HFFc6 (cell line): Measurements from ENCODE around the gene P3H4. TPM values are rescaled to one million over a fixed set of nuclear protein-coding genes. Genes with fewer than 3 reads are reported as not detected.
A peak's percentile ranks its signal among the peaks of the same experiment; 100 is the strongest.
"Not testable (repeated sequence)": the region's sequence is repeated elsewhere in the genome, so short reads cannot be mapped to it uniquely, and the experiment has no call there.

Experiments
- DNase-seq: peaks from one replicate; pipeline ENCODE4 v3.0.0-alpha.2; 2018
- H3K27ac Mint-ChIP-seq: 2 replicates; pipeline ENCODE4 v1.8.0; 2020; ENCODE audit warnings: mild to moderate bottlenecking, mixed read lengths
- H3K27me3 Mint-ChIP-seq: 2 replicates; pipeline ENCODE4 v1.8.0; 2021; ENCODE audit warnings: mild to moderate bottlenecking, moderate library complexity, mixed read lengths; ENCODE audit not compliant: insufficient read depth
- H3K36me3 Mint-ChIP-seq: 2 replicates; pipeline ENCODE4 v1.8.0; 2021; ENCODE audit warnings: low read depth, mixed read lengths
- H3K4me1 Mint-ChIP-seq: 2 replicates; pipeline ENCODE4 v1.8.0; 2020; ENCODE audit warnings: low read depth, mixed read lengths
- H3K4me3 Mint-ChIP-seq: 2 replicates; pipeline ENCODE4 v1.8.0; 2020; ENCODE audit warnings: mild to moderate bottlenecking, moderate library complexity, mixed read lengths
- H3K9me3 Mint-ChIP-seq: 2 replicates; pipeline ENCODE4 v1.8.0; 2020; ENCODE audit warnings: mild to moderate bottlenecking, mixed read lengths
- total RNA-seq, 6 experiments: library from RNA; stranded (reverse); fragmentation: NEBNext Ultra II Directional; extraction: Animal tissue kit (Norgen Biotek cat#: 25700); gene quantifications; 2 replicates in 1 of 6; 3 replicates in 5 of 6; pipeline ENCODE4 v1.2.3, GENCODE V29; 2021
- TF ChIP-seq, protein P1 (sequence below): fragments of 200-600 bp; sonication (generic); IDR thresholded peaks from 2 replicates; pipeline ENCODE4 v1.5.0; 2021; ENCODE audit warnings: antibody characterized with exemption, mild to moderate bottlenecking

Gene P3H4
- total RNA-seq, 6 experiments from 2014 or later, result 48.8 to 75.5 (median 50.3) TPM

- TF ChIP-seq, protein P1, sequence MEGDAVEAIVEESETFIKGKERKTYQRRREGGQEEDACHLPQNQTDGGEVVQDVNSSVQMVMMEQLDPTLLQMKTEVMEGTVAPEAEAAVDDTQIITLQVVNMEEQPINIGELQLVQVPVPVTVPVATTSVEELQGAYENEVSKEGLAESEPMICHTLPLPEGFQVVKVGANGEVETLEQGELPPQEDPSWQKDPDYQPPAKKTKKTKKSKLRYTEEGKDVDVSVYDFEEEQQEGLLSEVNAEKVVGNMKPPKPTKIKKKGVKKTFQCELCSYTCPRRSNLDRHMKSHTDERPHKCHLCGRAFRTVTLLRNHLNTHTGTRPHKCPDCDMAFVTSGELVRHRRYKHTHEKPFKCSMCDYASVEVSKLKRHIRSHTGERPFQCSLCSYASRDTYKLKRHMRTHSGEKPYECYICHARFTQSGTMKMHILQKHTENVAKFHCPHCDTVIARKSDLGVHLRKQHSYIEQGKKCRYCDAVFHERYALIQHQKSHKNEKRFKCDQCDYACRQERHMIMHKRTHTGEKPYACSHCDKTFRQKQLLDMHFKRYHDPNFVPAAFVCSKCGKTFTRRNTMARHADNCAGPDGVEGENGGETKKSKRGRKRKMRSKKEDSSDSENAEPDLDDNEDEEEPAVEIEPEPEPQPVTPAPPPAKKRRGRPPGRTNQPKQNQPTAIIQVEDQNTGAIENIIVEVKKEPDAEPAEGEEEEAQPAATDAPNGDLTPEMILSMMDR, result no peak
- H3K27ac Mint-ChIP-seq, result no peak overlapping the region
- no peak for DNase-seq
Measured at GRCh38 chr17:41844971-41845370, 33.2 kb upstream of the P3H4 start.

DNA sequence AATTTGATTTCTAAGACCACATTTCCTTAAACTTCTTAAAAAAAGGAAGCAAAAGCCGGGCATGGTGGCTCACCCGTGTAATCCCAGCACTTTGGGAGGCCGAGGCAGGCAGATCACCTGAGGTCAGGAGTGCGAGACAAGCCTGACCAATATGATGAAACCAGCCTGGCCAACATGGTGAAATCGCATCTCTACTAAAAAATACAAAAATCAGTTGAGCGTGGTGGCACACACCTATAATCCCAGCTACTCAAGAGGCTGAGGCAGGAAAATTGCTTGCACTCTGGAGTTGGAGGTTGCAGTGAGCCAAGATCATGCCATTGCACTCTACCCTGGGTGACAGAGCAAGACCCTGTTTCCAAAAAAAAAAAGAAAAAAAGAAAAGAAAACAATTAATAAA lies 29.0 kb upstream of the P3H4 start:
- H3K4me3 Mint-ChIP-seq, H3K27ac Mint-ChIP-seq, H3K27me3 Mint-ChIP-seq, DNase-seq, H3K9me3 Mint-ChIP-seq, H3K36me3 Mint-ChIP-seq: not testable (repeated sequence)
- H3K4me1 Mint-ChIP-seq, result peaks cover 10% of the 10 kb centered on the region

More at GRCh38 chr17:41844971-41845370, 33.2 kb upstream of the P3H4 start:
- Mint-ChIP-seq H3K27me3 (peaks cover 1% of the 10 kb centered on the region), H3K36me3 (peaks cover 4% of the 10 kb centered on the region), H3K4me1 (peaks cover 31% of the 10 kb centered on the region), H3K4me3 (no peak overlapping the region), H3K9me3 (no peaks in the 10 kb centered on the region)

- not testable (repeated sequence) for H3K4me3 Mint-ChIP-seq, DNase-seq, H3K27me3 Mint-ChIP-seq, H3K36me3 Mint-ChIP-seq, H3K9me3 Mint-ChIP-seq, H3K27ac Mint-ChIP-seq
- peaks cover 10% of the 10 kb centered on the region for H3K4me1 Mint-ChIP-seq
Measured at GRCh38 chr17:41839448-41839847, 27.7 kb upstream of the P3H4 start.

DNA sequence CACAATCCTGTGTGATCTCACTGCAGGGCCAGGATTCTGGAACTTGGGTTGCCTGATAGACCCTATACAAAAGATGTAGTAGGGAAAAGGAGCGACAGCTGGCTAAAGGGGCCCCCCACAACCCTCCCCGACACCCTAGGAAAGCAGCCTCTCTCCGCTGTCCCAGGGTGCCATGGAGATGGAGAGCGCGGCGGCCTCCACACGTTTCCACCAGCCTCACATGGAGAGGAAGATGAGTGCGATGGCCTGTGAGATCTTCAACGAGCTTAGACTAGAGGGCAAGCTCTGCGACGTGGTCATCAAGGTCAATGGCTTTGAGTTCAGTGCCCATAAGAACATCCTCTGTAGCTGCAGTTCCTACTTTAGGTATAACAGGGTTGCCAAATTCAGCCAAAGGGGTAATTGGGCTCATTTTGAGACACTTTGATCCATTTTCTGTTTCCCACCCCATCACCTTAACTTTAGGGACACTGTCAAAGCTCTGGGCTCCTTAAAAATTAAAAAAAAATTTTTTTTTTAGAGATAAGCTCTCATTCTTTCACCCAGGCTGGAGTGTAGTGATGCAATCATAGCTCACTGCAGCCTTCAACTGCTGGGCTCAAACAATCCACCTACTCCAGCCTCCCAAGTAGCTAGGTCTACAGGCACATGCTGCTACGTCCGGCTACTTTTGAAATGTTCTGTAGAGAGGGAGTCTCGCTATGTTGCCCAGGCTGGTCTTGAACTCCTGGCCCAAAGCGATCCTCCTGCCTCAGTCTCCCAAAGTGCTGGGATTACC lies 26.2 kb upstream of the P3H4 start, which contains the start of gene KLHL10:
Gene KLHL10, plus strand, starts transcription at position 65 of the 778 bp plus-strand sequence. Its CDS starts 108 bp downstream, at position 173.
- peak within 1 kb of the TSS; percentile 80 for H3K4me3 Mint-ChIP-seq
- H3K27me3 Mint-ChIP-seq, result peaks cover 1% of the 10 kb centered on the region
- no peak for DNase-seq
- peaks cover 11% of the 10 kb centered on the region for H3K4me1 Mint-ChIP-seq
- H3K9me3 Mint-ChIP-seq, result no peaks in the 10 kb centered on the region
- 0 out of 2 replicates have a peak, but pooled peaks cover 4% of the 10 kb centered on the region for H3K36me3 Mint-ChIP-seq
- no peak within 1 kb of the TSS for H3K27ac Mint-ChIP-seq
- TF ChIP-seq, protein P1, result no peak

DNA sequence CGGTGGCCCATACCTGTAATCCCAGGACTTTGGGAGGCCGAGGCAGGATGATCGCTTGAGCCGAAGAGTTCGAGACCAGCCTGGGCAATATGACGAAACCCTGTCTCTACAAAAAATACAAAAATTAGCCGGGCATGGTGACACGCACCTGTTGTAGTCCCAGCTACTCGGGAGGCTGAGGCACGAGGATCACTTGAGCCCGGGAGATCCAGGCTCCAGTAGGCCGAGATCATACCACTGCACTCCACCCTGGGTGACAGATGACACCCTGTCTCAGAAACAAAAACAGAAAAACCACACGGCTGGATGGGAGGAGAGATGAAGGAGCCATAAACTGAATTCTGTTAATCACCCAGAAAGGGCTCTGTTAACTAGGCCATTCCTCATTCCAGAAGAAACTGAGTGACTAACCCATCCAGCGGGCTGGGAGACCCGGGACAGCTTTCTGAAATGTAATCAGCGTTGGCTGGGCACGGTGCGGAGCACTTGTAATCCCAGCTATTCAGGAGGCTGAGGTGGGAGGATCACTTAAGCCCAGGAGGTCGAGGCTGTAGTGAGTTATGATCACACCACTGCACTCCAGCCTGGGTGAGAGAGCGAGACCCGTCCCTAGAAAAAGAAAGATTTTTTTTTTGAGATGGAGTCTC lies 24.9 kb upstream of the P3H4 start:
- no peak overlapping the region for H3K27ac Mint-ChIP-seq
- peak overlapping the region; percentile 80 for H3K4me3 Mint-ChIP-seq
- H3K9me3 Mint-ChIP-seq, result no peaks in the 10 kb centered on the region
- peaks cover 1% of the 10 kb centered on the region for H3K27me3 Mint-ChIP-seq
- TF ChIP-seq, protein P1, result no peak
- peaks cover 11% of the 10 kb centered on the region for H3K4me1 Mint-ChIP-seq
- peaks cover 5% of the 10 kb centered on the region; the same call in 1 of the 2 replicates for H3K36me3 Mint-ChIP-seq
- no peak for DNase-seq

- Mint-ChIP-seq H3K4me1 (peaks cover 11% of the 10 kb centered on the region), H3K27me3 (peaks cover 1% of the 10 kb centered on the region), H3K27ac (peak within 1 kb of the TSS; percentile 23), H3K4me3 (peak within 1 kb of the TSS; percentile 87), H3K36me3 (peaks cover 10% of the 10 kb centered on the region), H3K9me3 (no peaks in the 10 kb centered on the region)
- TF ChIP-seq, protein P1, result no peak
- no peak for DNase-seq
Measured at GRCh38 chr17:41835800-41836549, 24.2 kb upstream of the P3H4 start, which contains the start of gene NT5C3B. TSS of gene NT5C3B (minus strand) at chr17:41836232. CDS start at chr17:41836193, 39 bp downstream.
